ENCODE results near the gene C17orf75.
"Not testable (repeated sequence)": the region's sequence is repeated elsewhere in the genome, so short reads cannot be mapped to it uniquely, and the experiment has no call there.

The C17orf75 gene

DNA sequence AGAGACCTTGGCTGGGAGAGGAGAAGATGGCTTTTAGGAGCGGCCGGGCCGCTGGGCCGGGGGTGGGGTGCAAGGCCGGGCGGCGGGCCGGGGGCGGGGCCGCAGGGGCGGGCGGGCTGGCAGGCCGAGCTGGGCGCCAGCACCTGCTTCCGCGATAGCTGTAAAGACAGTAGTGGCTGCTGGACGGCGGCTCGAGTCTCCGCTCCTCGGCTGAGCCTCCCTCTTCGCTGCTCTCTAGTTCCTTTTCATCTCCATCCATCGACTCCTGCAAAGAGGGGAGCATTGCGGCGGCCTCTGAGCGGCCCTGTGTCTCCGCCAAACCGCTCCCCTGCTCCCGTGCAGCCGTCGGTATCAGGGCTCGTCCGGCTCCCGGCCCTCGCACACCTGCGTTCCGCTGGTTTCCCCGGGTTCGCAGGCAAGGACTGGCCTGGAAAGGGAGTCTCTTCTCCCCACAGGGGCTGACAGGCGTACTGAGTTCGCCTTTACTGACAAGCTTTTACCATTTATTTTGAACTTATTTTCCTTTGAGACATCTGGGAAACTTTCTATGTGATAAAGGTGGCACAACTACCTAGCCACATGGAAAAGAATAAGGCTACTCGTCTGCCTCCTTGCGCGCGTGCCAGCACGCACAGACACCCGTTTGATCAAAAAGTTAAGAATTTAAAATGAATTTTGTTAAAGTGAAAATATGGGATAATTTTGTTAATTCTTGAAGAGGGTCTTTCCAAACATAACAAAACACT, at the start of gene C17orf75:
Gene C17orf75, minus strand, starts transcription at position 317 of the 746 bp plus-strand sequence. Its CDS starts 34 bp downstream, at position 283.
- DNase-seq (ENCODE audit: low read depth in 2 of 2), result peak; percentile 48 to 64

GRCh38 chr17:32388613-32389459, 46.9 kb upstream of the C17orf75 start:
- DNase-seq (ENCODE audit: low read depth in 2 of 2), result no peak

DNA sequence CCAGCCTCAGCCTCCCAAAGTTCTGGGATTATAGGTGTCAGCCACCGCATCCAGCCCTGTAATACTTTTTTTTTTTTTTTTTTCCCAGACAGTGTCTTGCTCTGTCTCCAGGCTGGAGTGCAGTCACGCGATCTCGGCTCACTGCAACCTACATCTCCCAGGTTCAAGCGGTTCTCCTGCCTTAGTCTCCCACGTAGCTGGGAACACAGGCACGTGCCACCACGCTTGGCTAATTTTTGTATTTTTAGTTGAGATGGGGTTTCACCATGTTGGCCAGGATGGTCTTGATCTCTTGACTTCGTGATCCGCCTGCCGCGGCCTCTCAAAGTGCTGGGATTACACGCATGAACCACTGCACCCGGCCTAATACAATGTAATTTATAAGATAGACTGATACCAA, 46.2 kb upstream of the C17orf75 start:
- not testable (repeated sequence) for DNase-seq (ENCODE audit: low read depth in 2 of 2)

GRCh38 chr17:32386844-32387243, 44.9 kb upstream of the C17orf75 start:
- no peak for DNase-seq (ENCODE audit: low read depth in 2 of 2)

- no peak for DNase-seq (ENCODE audit: low read depth in 2 of 2)
These were observed 44.0 kb upstream of the C17orf75 start for GRCh38 chr17:32385971-32386370.

DNA sequence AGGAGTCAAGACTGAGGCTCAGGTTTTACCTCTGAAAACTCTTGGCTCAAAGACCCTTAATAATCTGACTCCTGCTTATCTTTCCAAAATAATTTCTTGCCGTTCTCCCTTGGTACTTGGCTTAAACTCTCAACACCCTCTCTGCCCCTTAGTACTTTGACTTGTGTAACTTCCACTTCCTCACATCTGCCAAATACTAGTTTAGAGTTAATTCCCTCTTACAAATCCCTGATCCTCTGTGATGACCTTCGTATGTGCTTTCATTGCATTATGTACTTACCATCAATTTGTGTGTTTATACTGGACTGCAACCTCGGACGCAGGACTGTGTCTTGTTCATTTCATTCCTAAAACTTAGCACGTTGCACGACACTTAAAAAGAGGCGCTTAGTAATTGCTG, 43.1 kb upstream of the C17orf75 start:
- no peak for DNase-seq (ENCODE audit: low read depth in 2 of 2)

- DNase-seq (ENCODE audit: low read depth in 2 of 2), result no peak
These were observed 42.0 kb upstream of the C17orf75 start for GRCh38 chr17:32383926-32384434.

GRCh38 chr17:32382526-32383223, 40.7 kb upstream of the C17orf75 start:
- DNase-seq (ENCODE audit: low read depth in 2 of 2), result no peak

GRCh38 chr17:32370426-32370825, 28.5 kb upstream of the C17orf75 start:
- DNase-seq (ENCODE audit: low read depth in 2 of 2), result no peak

DNA sequence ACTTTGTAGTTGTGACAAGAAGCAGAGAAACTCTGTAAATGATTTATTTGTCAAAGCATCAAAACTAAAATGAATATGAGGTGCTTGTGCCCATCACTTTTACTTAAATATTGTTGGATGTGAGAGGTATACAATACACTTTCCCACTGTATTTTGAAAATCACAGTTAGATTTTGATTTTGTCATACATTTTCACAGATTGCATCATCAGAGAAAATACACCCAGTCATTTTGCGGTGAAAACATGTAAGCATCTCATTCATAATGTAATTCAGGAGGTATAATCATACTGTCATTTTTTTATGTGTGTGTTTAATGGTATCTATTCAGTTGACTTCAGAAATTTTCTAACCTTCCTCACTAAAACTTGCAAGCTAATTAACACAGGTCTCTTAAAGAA, 19.3 kb upstream of the C17orf75 start:
- no peak for DNase-seq (ENCODE audit: low read depth in 2 of 2)

DNA sequence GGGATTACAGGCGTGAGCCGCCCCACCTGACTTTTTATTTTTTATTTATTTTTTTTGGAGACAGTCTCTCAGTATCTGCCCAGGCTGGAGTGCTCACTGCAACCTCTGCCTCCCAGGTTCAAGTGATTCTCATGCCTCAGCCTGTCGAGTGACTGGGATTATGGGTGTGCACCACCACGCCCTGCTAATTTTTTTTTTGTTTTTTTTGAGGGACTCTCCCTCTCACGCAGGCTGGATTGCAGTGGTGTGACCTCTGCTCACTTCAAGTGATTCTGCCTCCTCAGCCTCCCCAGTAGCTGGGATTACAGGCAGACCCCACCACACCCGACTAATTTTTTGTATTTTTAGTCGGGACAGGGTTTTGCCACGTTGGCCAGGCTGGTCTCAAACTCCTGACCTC, 15.6 kb upstream of the C17orf75 start:
- no peak for DNase-seq (ENCODE audit: low read depth in 2 of 2)

GRCh38 chr17:32356750-32357149, 14.8 kb upstream of the C17orf75 start:
- no peak for DNase-seq (ENCODE audit: low read depth in 2 of 2)

DNA sequence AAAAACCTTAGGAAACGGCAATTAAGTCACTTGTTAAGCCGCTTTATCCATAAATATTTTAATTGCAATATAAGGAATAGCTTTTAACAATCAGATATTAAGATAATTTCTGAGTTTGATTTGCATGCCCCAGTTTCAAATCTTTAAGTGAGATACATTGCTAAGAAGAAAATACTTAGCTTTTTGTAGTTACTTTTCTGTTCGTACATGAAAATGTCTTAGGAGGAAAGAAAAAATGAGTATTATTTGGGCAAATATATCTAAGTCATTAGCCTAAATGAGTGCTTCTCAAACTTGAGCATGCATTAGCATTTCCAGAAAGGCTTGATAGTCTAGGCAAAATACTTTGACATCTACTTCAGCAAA, 14.4 kb upstream of the C17orf75 start:
- no peak for DNase-seq (ENCODE audit: low read depth in 2 of 2)

- no peak for DNase-seq (ENCODE audit: low read depth in 2 of 2)
These were observed 13.8 kb upstream of the C17orf75 start for GRCh38 chr17:32355649-32356377.

DNA sequence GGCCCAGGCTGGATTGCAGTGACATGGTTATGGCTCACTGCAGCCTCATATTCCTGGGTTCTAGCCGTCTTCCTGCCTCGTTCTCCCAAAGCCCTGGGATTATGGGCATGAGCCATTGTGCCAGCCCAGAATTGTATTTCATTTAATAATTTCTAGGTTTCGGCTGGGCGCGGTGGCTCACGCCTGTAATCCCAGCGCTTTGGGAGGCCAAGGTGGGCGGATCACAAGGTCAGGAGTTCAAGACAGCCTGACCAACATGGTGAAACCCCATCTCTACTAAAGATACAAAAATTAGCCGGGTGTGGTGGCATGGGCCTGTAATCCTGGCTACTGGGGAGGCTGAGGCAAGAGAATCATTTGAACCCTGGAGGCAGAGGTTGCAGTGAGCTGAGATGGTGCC, 10.8 kb upstream of the C17orf75 start:
- DNase-seq (ENCODE audit: low read depth in 2 of 2), result not testable (repeated sequence)

DNA sequence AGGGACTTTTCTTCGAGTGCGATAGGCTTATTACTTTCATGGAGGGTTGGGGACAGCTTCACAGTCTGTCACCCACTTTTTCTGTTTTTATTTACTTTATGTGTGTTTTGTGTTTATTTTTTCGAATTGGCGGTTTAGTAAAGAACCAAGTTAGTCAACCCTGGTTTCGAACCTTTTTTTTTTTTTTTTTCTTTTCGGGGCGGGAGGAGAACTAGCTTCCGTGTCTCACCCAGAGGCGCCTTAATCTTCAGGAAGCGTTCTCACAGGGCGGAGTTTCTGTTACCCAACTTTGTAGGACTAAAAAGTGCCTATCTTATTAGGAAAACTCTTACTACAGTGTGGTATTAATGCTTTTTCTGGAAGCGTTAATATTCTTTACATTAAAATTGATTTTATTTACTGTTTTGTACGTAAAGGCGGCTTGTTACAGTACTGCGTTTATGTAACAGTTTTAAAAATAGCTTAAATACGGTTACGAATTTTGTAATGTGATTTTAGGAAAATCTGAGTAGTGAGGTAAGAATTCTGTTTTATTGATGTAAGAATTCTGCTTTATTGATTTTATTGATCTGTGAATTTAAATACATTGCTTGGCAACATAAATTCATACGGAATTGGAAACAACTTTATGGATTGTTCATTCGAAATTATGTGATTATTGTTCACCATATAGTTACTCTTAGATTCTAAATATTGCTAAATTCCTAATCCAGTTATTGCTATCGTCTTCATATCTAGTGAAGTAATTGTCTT, 8.9 kb upstream of the C17orf75 start:
- DNase-seq (ENCODE audit: low read depth in 2 of 2), result no peak

DNA sequence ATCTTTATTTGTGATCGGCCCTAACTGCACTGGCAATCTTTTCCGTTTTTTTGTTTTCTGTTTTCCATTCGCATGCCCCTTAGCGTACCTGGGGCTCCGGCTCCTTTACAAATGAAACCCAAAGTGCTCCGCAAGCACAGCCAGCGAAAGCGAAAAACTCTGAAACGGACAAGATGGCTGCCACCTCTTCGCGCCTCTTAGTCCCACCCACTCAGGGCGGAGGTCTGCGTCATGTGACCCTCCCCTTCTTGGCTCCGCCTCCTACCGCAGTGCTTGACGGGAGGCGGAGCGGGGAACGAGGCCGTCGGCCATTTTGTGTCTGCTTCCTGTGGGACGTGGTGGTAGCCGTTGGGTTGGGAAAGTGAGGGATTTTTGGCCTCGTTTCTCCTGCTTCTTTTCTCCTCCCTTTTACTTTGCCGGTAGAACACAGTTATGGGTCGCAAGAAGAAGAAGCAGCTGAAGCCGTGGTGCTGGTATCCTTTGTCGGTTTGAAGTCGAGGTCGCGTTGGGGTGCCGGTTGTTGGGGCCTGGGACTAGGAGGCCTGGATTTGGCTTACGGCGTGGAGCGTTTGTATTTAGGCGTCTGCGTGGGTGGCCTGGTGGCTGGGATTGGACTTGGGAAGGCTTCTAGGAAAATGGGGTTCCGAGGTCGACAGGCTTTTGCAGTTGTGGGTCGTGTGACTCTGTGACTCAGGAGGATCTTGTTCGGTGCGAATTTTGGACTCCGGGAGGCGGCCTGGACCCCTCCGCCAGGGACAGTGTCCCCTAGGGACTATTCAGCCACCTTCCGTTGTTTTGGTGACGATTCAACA, 8.1 kb upstream of the C17orf75 start, which contains the start of gene ZNF207:
Gene ZNF207, plus strand, starts transcription at position 304 of the 812 bp plus-strand sequence. Its CDS starts 129 bp downstream, at position 433.
- DNase-seq (ENCODE audit: low read depth in 2 of 2), result peak; percentile 82 to 88

- DNase-seq (ENCODE audit: low read depth in 2 of 2), result no peak
These were observed 7.5 kb upstream of the C17orf75 start for GRCh38 chr17:32349503-32349853.

DNA sequence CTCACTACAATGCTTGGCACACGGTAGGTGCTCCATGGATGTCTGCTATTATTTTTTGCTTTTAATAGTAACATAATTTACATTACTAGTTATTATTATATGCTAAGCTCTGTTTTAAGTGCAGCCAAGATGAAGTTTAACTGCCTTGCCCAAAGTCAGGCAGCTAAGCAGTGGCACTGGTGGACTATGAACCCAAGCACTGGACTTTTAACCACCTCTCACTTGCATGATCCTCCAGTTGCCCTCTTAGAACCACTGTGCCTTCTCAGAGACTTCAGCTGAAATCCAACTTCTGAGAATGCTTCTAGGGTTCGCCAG, 6.5 kb upstream of the C17orf75 start:
- DNase-seq (ENCODE audit: low read depth in 2 of 2), result no peak

Data from stimulated activated CD4-positive, alpha-beta T cell treated with anti-CD3 and anti-CD28 coated beads, Interleukin-1b, Interleukin-23, amount 100 ng/mL, for 1 hour (primary cell).